SU-DHL-6 (cell line): Measurements from ENCODE around the gene DUSP6.

Source experiments
- H2AFZ ChIP-seq: fragments of 200-600 bp; sonication (generic); 2 replicates; pipeline ENCODE4 v1.6.1; 2014; ENCODE audit warnings: low read depth, mild to moderate bottlenecking, moderate library complexity, mixed read lengths, antibody characterized with exemption, low read length; ENCODE audit not compliant: severe bottlenecking
- H3F3A ChIP-seq: fragments of 200-600 bp; shearing (Covaris generic); 2 replicates; pipeline ENCODE4 v1.6.0; 2016; ENCODE audit warnings: antibody characterized with exemption, mild to moderate bottlenecking; ENCODE audit not compliant: insufficient read depth
- H3K27ac ChIP-seq: fragments of 200-600 bp; sonication (generic); 2 replicates; pipeline ENCODE4 v1.5.1; 2016; ENCODE audit warnings: low read depth, mild to moderate bottlenecking, low read length, moderate library complexity, mixed read lengths
- H3K27me3 ChIP-seq: fragments of 200-600 bp; sonication (generic), shearing (Covaris generic); 2 replicates; pipeline ENCODE4 v1.6.0; 2014; ENCODE audit warnings: mild to moderate bottlenecking, low read length
- H3K36me3 ChIP-seq: fragments of 200-600 bp; sonication (generic); 2 replicates; pipeline ENCODE4 v1.6.1; 2014; ENCODE audit warnings: mild to moderate bottlenecking, low read length, mixed read lengths
- H3K4me2 ChIP-seq: fragments of 300-600, 200-600 bp; shearing (Covaris generic), sonication (generic); 2 replicates; pipeline ENCODE4 v1.6.0; 2014; ENCODE audit warnings: low read length, low read depth, mild to moderate bottlenecking; ENCODE audit not compliant: poor library complexity, severe bottlenecking
- H3K4me3 ChIP-seq: fragments of 200-600 bp; sonication (generic); 2 replicates; pipeline ENCODE4 v1.5.1; 2014; ENCODE audit warnings: antibody characterized with exemption, low read length, mild to moderate bottlenecking, mixed read lengths; ENCODE audit not compliant: insufficient read depth, poor library complexity, severe bottlenecking
- H3K79me2 ChIP-seq: fragments of 200-600 bp; sonication (generic); 2 replicates; pipeline ENCODE4 v1.6.1; 2014; ENCODE audit warnings: mild to moderate bottlenecking, low read length, moderate library complexity; ENCODE audit not compliant: insufficient read depth
- H3K9ac ChIP-seq: fragments of 200-600 bp; sonication (generic); 2 replicates; pipeline ENCODE4 v1.7.0; 2014; ENCODE audit warnings: mild to moderate bottlenecking, low read length
- H3K9me2 ChIP-seq: fragments of 200-600 bp; sonication (generic); replicated peaks from 2 replicates; pipeline ENCODE4 v1.6.1; 2014; ENCODE audit warnings: low read length; ENCODE audit not compliant: insufficient read depth
- H3K9me3 ChIP-seq: fragments of 200-600 bp; sonication (generic); 2 replicates; pipeline ENCODE4 v1.6.1; 2014; ENCODE audit warnings: low read length, mixed read lengths; ENCODE audit not compliant: insufficient read depth
- H4K20me1 ChIP-seq: fragments of 200-600 bp; sonication (generic); 2 replicates; pipeline ENCODE4 v1.6.1; 2014; ENCODE audit warnings: low read depth, mild to moderate bottlenecking, antibody characterized with exemption, low read length, moderate library complexity, mixed read lengths
- EZH2phosphoT487 ChIP-seq: fragments of 200-600 bp; sonication (generic), shearing (Covaris generic); conservative IDR thresholded peaks from 2 replicates; pipeline ENCODE4 v1.6.1; 2018; ENCODE audit warnings: mild to moderate bottlenecking, antibody characterized with exemption, low read length, moderate library complexity, mixed read lengths
- TF ChIP-seq, protein P1 (sequence below): fragments of 200-600 bp; sonication (generic); IDR thresholded peaks from one replicate; pipeline ENCODE4 v1.5.1; 2017; ENCODE audit warnings: antibody characterized with exemption, mild to moderate bottlenecking, low read length, moderate library complexity; ENCODE audit not compliant: insufficient read depth, poor library complexity, severe bottlenecking

DUSP6 gene

DNA sequence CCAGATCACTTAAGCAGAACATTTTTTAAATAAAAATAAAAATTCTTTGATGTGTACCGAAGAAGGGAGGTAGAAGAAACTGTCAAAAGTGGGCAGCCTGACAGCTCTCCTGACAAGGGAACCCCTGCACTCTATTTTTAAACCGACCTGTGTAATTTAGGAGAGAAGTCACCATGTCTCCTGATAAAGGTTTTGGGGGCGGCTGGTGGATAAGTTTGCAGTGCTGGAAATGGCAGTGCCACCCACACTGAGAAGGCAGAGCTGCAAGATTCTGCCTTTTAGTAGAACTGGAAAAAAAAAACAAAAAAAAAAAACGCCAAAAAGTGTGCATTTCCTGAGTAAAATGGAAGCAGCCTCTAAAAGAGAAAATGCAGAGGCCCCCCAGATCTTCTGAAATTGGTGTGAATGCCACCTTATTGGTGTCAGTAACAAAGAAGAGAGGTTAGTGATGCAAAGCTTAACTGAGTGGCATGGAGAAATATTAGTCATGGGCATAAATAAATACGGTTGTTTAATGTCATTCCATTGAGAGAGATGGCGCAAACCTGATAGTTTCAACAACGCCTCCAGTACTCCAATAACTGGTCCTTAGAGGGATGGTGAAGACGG lies 24.7 kb downstream of the DUSP6 start:
- no peaks in the 10 kb centered on the region for H3K79me2 ChIP-seq
- H4K20me1 ChIP-seq = no peaks in the 10 kb centered on the region
- H3K9me3 ChIP-seq = no peaks in the 10 kb centered on the region
- no peak overlapping the region for H3K27ac ChIP-seq
- no peak overlapping the region for H3K4me2 ChIP-seq
- H3K36me3 ChIP-seq = no peaks in the 10 kb centered on the region
- no peak overlapping the region for H2AFZ ChIP-seq
- H3K4me3 ChIP-seq = no peak overlapping the region
- no peaks in the 10 kb centered on the region for H3F3A ChIP-seq
- H3K27me3 ChIP-seq = no peaks in the 10 kb centered on the region
- H3K9me2 ChIP-seq = no peaks in the 10 kb centered on the region
- no peak for TF ChIP-seq EZH2phosphoT487
- TF ChIP-seq, protein P1, sequence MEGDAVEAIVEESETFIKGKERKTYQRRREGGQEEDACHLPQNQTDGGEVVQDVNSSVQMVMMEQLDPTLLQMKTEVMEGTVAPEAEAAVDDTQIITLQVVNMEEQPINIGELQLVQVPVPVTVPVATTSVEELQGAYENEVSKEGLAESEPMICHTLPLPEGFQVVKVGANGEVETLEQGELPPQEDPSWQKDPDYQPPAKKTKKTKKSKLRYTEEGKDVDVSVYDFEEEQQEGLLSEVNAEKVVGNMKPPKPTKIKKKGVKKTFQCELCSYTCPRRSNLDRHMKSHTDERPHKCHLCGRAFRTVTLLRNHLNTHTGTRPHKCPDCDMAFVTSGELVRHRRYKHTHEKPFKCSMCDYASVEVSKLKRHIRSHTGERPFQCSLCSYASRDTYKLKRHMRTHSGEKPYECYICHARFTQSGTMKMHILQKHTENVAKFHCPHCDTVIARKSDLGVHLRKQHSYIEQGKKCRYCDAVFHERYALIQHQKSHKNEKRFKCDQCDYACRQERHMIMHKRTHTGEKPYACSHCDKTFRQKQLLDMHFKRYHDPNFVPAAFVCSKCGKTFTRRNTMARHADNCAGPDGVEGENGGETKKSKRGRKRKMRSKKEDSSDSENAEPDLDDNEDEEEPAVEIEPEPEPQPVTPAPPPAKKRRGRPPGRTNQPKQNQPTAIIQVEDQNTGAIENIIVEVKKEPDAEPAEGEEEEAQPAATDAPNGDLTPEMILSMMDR = no peak
- no peak overlapping the region for H3K9ac ChIP-seq

DNA sequence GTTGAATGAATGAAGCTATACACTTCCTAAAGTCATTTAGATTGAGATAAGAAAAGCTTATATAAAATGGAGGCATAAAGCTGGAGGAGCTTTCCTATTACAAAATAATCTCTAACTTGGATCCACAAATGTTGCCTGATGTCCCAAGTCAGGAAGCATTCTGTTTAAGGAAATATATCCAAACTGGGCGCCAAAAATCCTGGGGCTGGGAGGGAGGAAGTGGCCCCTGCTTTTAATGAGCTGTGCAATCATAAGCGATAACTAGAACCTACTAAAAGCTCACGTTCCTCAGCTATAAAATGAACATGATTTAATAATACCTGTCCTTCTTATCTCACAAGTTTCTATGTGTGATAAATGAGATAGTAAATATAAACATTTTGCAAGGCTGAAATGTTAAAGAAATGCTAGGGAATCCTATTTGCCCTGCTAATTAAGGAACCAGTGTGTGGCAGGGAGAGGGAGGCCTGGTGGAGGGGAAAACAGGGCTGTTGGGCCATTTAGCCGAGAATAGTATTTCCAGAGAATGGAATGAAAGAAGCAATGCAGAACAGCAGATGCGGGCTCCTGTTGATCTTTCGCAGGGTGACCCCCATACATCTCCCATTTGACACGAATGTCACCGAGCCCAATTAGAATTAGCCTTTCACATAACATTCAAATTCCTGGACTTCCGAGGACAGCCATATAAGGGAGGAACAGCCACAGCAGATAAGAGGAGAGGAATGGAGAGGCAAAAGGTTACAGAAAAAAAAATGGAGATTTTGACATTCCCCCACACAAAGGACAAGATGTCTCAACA lies 25.9 kb downstream of the DUSP6 start:
- no peak overlapping the region for H3K4me3 ChIP-seq
- H4K20me1 ChIP-seq = no peaks in the 10 kb centered on the region
- no peaks in the 10 kb centered on the region for H3K9me3 ChIP-seq
- TF ChIP-seq, protein P1 = no peak
- no peak for TF ChIP-seq EZH2phosphoT487
- H3K36me3 ChIP-seq = no peaks in the 10 kb centered on the region
- H3K9me2 ChIP-seq = no peaks in the 10 kb centered on the region
- no peak overlapping the region for H3K27ac ChIP-seq
- H3K27me3 ChIP-seq = no peaks in the 10 kb centered on the region
- H3K9ac ChIP-seq = no peak overlapping the region
- no peak overlapping the region for H3K4me2 ChIP-seq
- H3F3A ChIP-seq = no peaks in the 10 kb centered on the region
- no peak overlapping the region for H2AFZ ChIP-seq
- H3K79me2 ChIP-seq = no peaks in the 10 kb centered on the region

DNA sequence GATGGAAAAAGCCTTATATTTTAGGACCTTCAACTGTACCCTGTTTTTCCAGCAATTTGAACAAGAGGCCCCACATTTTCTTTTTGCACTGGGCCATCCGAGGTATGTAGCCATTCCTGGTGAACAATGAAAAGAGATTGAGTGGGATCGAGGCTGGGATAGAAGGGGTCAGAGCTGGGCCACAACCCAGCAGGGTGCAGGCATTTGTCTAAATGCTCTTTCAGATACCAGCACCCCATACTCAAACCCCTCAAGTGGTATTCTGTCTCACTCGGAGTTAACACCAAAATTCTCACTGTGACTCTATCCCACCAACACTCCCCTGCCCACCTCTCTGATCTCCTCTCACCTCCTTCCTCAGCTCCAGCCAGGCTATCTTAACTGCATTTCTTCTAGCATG lies 26.8 kb downstream of the DUSP6 start:
- Histone ChIP-seq H2AFZ (no peak overlapping the region), H3K9me2 (no peaks in the 10 kb centered on the region), H3F3A (no peaks in the 10 kb centered on the region), H3K79me2 (no peaks in the 10 kb centered on the region), H3K9me3 (no peaks in the 10 kb centered on the region), H3K4me2 (no peak overlapping the region), H3K9ac (no peak overlapping the region), H4K20me1 (no peaks in the 10 kb centered on the region), H3K27ac (no peak overlapping the region), H3K4me3 (no peak overlapping the region), H3K27me3 (no peaks in the 10 kb centered on the region), H3K36me3 (no peaks in the 10 kb centered on the region)
- no peak for TF ChIP-seq EZH2phosphoT487
- TF ChIP-seq, protein P1 = no peak
